Bronchial epithelial cell (primary cell): ENCODE results near the gene CD247. TPM values are rescaled to one million over a fixed set of nuclear protein-coding genes. Genes with fewer than 3 reads are reported as not detected.

Experiments used
- DNase-seq: peaks from one replicate; pipeline ENCODE4 v3.0.0-alpha.2; 2010; ENCODE audit warnings: low read depth
- FAIRE-seq: peaks from 2 replicates; lab custom pipeline; 2011; peaks lifted over from hg19 to GRCh38; lab: Jason Lieb, UNC
- H3K27me3 ChIP-seq: 2 replicates; pipeline ENCODE4 v1.5.1; 2011; ENCODE audit warnings: low read length; ENCODE audit not compliant: control insufficient read depth, insufficient read depth
- H3K36me3 ChIP-seq: 2 replicates; pipeline ENCODE4 v1.5.1; 2011; ENCODE audit warnings: low read length; ENCODE audit not compliant: control insufficient read depth, insufficient read depth
- H3K4me3 ChIP-seq: 2 replicates; pipeline ENCODE4 v1.5.1; 2011; ENCODE audit warnings: mild to moderate bottlenecking, low read depth, low read length, control low read depth
- CTCF ChIP-seq: IDR thresholded peaks from 2 replicates; pipeline ENCODE4 v1.5.1; 2011; ENCODE audit warnings: mild to moderate bottlenecking, moderate library complexity, low read length, control low read depth, inconsistent platforms; ENCODE audit not compliant: insufficient read depth, severe bottlenecking
- total RNA-seq: library from RNA; depleted of rRNA; stranded (reverse); fragments of >200 nt; gene quantifications from 2 replicates; pipeline ENCODE4 v1.2.1, GENCODE V29; 2014

The CD247 gene
- total RNA-seq, 1 donor from 2014 or later: not detected

GRCh38 chr1:167465743-167466142 is 52.6 kb downstream of the CD247 start:
- FAIRE-seq (no peak), DNase-seq (no peak)
- H3K36me3 ChIP-seq: no peaks in the 10 kb centered on the region
- no peaks in the 10 kb centered on the region for H3K27me3 ChIP-seq
- TF ChIP-seq CTCF: no peak
- no peak overlapping the region for H3K4me3 ChIP-seq

DNA sequence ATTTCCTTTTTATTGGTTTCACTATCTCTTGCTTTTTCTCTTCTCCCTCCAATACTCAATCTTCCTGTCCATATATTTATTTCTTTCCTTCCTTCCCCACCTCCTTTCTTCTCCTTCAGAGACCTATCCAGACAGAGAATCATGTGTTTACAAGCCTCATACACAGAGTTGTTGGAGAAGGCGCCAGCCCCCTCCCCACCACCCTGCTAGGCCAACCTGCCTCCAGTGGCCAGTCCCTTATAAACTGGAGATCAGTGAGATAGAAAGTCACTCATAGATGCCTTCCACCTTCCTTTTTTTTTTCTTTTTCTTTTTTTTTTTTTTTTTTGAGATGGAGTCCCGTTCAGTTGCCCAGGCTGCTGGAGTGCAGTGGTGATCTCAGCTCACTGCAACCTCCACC is 53.3 kb downstream of the CD247 start:
- H3K4me3 ChIP-seq: no peak overlapping the region
- no peak for TF ChIP-seq CTCF
- no peak for FAIRE-seq

GRCh38 chr1:167463875-167464575 is 54.3 kb downstream of the CD247 start:
- no peak for TF ChIP-seq CTCF
- no peaks in the 10 kb centered on the region for H3K27me3 ChIP-seq
- DNase-seq: no peak
- no peaks in the 10 kb centered on the region for H3K36me3 ChIP-seq
- no peak overlapping the region for H3K4me3 ChIP-seq
- FAIRE-seq: no peak

More for the DNA sequence above, 53.3 kb downstream of the CD247 start:
- no peak for DNase-seq
- no peaks in the 10 kb centered on the region for H3K27me3 ChIP-seq
- no peaks in the 10 kb centered on the region for H3K36me3 ChIP-seq

DNA sequence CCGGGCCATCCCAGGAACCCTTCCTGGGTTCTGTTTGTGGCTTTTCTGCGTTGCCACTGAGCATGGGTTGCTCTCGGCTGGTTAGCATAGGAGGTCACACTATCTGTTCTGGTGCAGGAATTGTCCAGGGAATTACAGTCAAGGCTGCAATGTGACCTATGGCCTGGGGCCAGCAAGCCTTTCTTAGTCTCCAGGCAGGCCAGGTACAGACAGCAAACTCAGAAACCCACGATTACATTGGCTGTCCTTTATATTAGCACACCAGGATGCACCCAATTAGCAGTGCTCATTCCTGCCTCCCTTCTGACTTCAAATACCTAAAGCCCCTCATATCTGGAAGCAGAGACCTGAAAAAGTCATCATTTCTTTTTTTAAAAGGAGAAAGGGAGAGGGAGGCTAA is 55.2 kb downstream of the CD247 start:
- no peak for FAIRE-seq

DNA sequence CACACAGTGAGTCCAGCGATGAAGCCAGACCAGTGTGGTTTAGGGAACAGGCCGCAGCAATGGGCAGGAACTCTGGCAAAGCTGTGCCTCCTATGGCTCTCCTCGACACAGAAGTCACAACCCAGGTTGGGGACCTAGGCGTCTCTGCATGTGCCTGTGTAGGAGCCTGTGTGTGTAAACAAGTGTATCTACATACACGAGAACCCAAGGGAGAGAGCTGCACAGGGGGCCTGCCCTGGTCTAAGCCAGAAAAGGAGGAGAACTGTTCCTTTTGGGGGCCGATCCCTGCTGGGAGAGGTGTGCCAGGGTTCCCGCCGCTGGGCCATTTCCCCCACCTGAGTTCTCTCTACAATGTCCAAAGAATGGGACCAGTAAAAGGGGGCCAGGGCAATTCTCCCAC is 56.0 kb downstream of the CD247 start:
- no peak for TF ChIP-seq CTCF
- Histone ChIP-seq H3K4me3 (no peak overlapping the region), H3K36me3 (no peaks in the 10 kb centered on the region), H3K27me3 (no peaks in the 10 kb centered on the region)
- DNase-seq (no peak), FAIRE-seq (no peak)

More for the DNA sequence above, 55.2 kb downstream of the CD247 start:
- TF ChIP-seq CTCF: no peak
- H3K36me3 ChIP-seq: no peaks in the 10 kb centered on the region
- DNase-seq: no peak
- no peaks in the 10 kb centered on the region for H3K27me3 ChIP-seq
- H3K4me3 ChIP-seq: no peak overlapping the region

- Histone ChIP-seq H3K4me3 (no peak overlapping the region), H3K27me3 (no peaks in the 10 kb centered on the region), H3K36me3 (no peaks in the 10 kb centered on the region)
- no peak for DNase-seq
- no peak for TF ChIP-seq CTCF
- FAIRE-seq: no peak
Measured at GRCh38 chr1:167460836-167461235, 57.5 kb downstream of the CD247 start.
